ENCODE data around the gene GNA14. TPM values are rescaled to one million over a fixed set of nuclear protein-coding genes. Genes with fewer than 3 reads are reported as not detected.

GNA14 gene
- total and polyA plus RNA-seq, 2 donors (not counting 3 experiments of a cell fraction or from before 2014, with no cell fraction given), result 2.1 to 3.3 TPM

DNA sequence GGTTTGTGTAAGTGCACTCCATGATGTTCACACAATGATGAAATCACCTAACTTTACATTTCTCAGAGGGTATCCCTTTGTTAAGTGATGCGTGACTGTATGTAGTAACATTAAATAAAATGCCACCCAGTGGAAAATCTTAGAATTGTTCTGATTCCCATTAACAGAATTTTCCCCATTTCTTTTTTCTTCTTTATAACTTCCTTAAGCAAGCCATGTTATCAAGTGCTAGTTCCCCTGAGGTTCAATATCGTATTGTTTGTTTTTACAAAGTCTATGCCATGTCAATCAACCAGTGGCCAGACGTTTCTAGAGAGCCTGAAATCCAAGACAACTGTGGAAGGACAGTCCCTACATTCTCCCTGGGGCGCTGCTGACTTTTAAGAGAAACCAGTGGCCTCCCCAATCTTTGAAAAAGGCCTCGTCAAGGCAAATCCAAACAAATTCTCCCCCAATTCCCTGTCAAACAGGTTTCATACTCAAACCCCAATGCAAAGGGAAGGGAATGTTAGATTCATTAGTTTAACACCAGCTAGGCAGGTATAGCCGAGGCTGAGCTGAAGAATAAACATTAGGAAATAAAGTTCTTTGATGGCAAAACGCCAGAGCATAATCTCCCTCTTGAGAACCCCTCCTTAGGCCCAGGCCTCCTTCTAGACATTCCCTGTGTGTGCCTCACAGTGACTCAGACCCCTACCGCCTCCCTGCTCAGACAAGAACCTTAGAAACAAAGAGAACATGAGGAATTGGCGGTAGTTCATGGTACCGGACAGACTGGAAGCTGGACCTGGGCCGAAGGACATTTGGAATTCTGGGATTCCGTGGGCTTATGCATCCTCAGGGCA is 198.7 kb downstream of the GNA14 start:
- Histone ChIP-seq H3K9me3 (replicated peaks; ENCODE audit: control insufficient read depth, insufficient read depth, low read length) (no peaks in the 10 kb centered on the region), H3K27ac (ENCODE audit: insufficient read depth, low read depth, low read length) (no peak overlapping the region), H3K36me3 (ENCODE audit: control insufficient read depth in 2 of 2, extremely low read depth in 1 of 2, insufficient read depth in 2 of 2, low read length in 2 of 2) (no peaks in the 10 kb centered on the region), H3K79me2 (ENCODE audit: control insufficient read depth, insufficient read depth, low read length) (no peaks in the 10 kb centered on the region), H3K9ac (replicated peaks; ENCODE audit: extremely low read depth, insufficient read depth, low read length) (no peak overlapping the region), H4K20me1 (replicated peaks; ENCODE audit: control insufficient read depth, extremely low read depth, insufficient read depth, low read length) (no peaks in the 10 kb centered on the region), H3K27me3 (ENCODE audit: control insufficient read depth in 2 of 2, insufficient read depth in 2 of 2, low read length in 2 of 2) (no peaks in the 10 kb centered on the region), H3K4me2 (ENCODE audit: insufficient read depth, low read length) (no peak overlapping the region), H3K4me1 (ENCODE audit: control insufficient read depth, extremely low read depth, insufficient read depth, low read length) (no peaks in the 10 kb centered on the region), H3K9me1 (replicated peaks; ENCODE audit: control insufficient read depth, extremely low read depth, insufficient read depth, low read length) (no peaks in the 10 kb centered on the region), H2AFZ (ENCODE audit: low read depth, low read length) (no peak overlapping the region), H3K4me3 (replicated peaks in 1 of 3; ENCODE audit: insufficient read depth in 1 of 3, low read depth in 1 of 3, low read length in 3 of 3) (no peak overlapping the region)
- POLR2A ChIA-PET, result no interaction called here
- DNase-seq (ENCODE audit: low read depth, low spot score), result peak; percentile 22
- TF ChIP-seq CTCF (IDR thresholded peaks at IDR 0.05; ENCODE audit: extremely low read depth in 1 of 2, insufficient read depth in 1 of 2, low read depth in 1 of 2, low read length in 2 of 2) (peak in 1 of 2 donors; percentile 7), JUN (IDR thresholded peaks at IDR 0.05; ENCODE audit: borderline replicate concordance, insufficient read depth, insufficient read length, low read depth) (no peak)
- FAIRE-seq, result peak; percentile 43
- dilution Hi-C loops (cut with MboI; ENCODE audit: extremely low pct_ligation_motif_present, low sequenced_read_pairs), result no loop called here
- intact Hi-C loops (cut with micrococcal nuclease), result loop anchor here (2.0 to 10.0 kb wide), 4 partner anchors 135 to 765 kb away; no protein-coding TSS in a partner anchor
- no TSS peak for BruUV-seq (replicated peaks)
- CTCF ChIA-PET, result interaction anchor here (0.8 to 2.9 kb wide), 5 partner anchors 10 to 302 kb away, joined by 3 to 38 read pairs (median 4); no protein-coding TSS in a partner anchor

DNA sequence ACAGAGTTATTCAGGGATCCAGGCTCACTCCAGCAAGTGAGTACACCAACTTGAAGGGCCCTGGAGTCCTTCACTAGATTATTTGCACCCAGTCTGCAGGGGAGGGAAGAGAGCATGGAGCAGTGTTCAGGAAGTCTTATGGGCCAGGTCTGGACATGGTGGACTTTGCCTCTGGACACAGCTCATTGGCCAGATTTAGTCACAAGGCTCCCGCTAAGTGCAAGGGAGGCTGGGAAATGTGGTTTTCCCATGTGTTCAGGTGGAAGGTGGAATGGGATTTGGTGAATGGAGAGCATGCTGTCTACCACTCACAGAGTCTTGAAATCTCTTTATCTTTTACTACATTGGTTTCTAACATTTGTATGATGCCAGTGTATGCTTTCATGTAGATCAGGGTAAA is 200.5 kb downstream of the GNA14 start:
- Histone ChIP-seq H3K4me3 (replicated peaks in 1 of 3; ENCODE audit: insufficient read depth in 1 of 3, low read depth in 1 of 3, low read length in 3 of 3) (no peak overlapping the region), H3K27me3 (ENCODE audit: control insufficient read depth in 2 of 2, insufficient read depth in 2 of 2, low read length in 2 of 2) (no peaks in the 10 kb centered on the region), H3K36me3 (ENCODE audit: control insufficient read depth in 2 of 2, extremely low read depth in 1 of 2, insufficient read depth in 2 of 2, low read length in 2 of 2) (no peaks in the 10 kb centered on the region), H4K20me1 (replicated peaks; ENCODE audit: control insufficient read depth, extremely low read depth, insufficient read depth, low read length) (no peaks in the 10 kb centered on the region), H3K4me1 (ENCODE audit: control insufficient read depth, extremely low read depth, insufficient read depth, low read length) (no peaks in the 10 kb centered on the region), H3K4me2 (ENCODE audit: insufficient read depth, low read length) (no peak overlapping the region), H2AFZ (ENCODE audit: low read depth, low read length) (no peak overlapping the region), H3K9ac (replicated peaks; ENCODE audit: extremely low read depth, insufficient read depth, low read length) (no peak overlapping the region), H3K79me2 (ENCODE audit: control insufficient read depth, insufficient read depth, low read length) (no peaks in the 10 kb centered on the region), H3K9me3 (replicated peaks; ENCODE audit: control insufficient read depth, insufficient read depth, low read length) (no peaks in the 10 kb centered on the region), H3K27ac (ENCODE audit: insufficient read depth, low read depth, low read length) (no peak overlapping the region), H3K9me1 (replicated peaks; ENCODE audit: control insufficient read depth, extremely low read depth, insufficient read depth, low read length) (no peaks in the 10 kb centered on the region)
- no TSS peak for BruUV-seq (replicated peaks)
- no peak for DNase-seq (ENCODE audit: low read depth, low spot score)
- intact Hi-C loops (cut with micrococcal nuclease) (loop anchor here (2.0 kb wide), 1 partner anchor 157 kb away; no protein-coding TSS in a partner anchor), dilution Hi-C loops (cut with MboI; ENCODE audit: extremely low pct_ligation_motif_present, low sequenced_read_pairs) (no loop called here)
- ChIA-PET POLR2A (no interaction called here), CTCF (interaction anchor here (1.6 kb wide), 1 partner anchor 14 kb away, joined by 7 read pairs; no protein-coding TSS in a partner anchor)
- TF ChIP-seq EZH2 (IDR thresholded peaks at IDR 0.05; ENCODE audit: borderline replicate concordance, low read depth, low read length, severe bottlenecking), result no peak
- no peak for FAIRE-seq
